ENCODE results near the gene CTSW. TPM values are rescaled to one million over a fixed set of nuclear protein-coding genes. Genes with fewer than 3 reads are reported as not detected.
A peak's percentile ranks its signal among the peaks of the same experiment; 100 is the strongest.
"Not testable (repeated sequence)": the region's sequence is repeated elsewhere in the genome, so short reads cannot be mapped to it uniquely, and the experiment has no call there.

CTSW gene
- total and polyA plus RNA-seq, 4 experiments from 2014 or later, result 30.1 to 107 (median 55.6) TPM

- Mint-ChIP-seq H3K4me3 (no peak overlapping the region), H3K9me3 (no peaks in the 10 kb centered on the region)
These were observed 35.3 kb upstream of the CTSW start for GRCh38 chr11:65844231-65844872.

GRCh38 chr11:65847746-65848145 lies 31.9 kb upstream of the CTSW start:
- H3K27ac Mint-ChIP-seq, result peak overlapping the region in 3 of 7 donors; percentile 8 to 78 (median 61)
- intact Hi-C loops (cut with micrococcal nuclease), result no loop called here

More at GRCh38 chr11:65844231-65844872, 35.3 kb upstream of the CTSW start:
- Mint-ChIP-seq H3K27me3 (no peaks in the 10 kb centered on the region), H3K27ac (no peak overlapping the region), H3K4me1 (no peaks in the 10 kb centered on the region), H3K36me3 (no peaks in the 10 kb centered on the region)
- ChIA-PET POLR2A (ENCODE audit: partially characterized antibody) (no interaction called here), CTCF (ENCODE audit: partially characterized antibody) (interaction anchor here (0.6 to 1.5 kb wide), 5 partner anchors 41 to 178 kb away, joined by 3 to 5 read pairs (median 4); no protein-coding TSS in a partner anchor)
- Histone ChIP-seq H3K36me3 (ENCODE audit: insufficient read depth, low read length) (no peaks in the 10 kb centered on the region), H3K9me3 (ENCODE audit: control insufficient read depth in 1 of 2, low read length in 2 of 2) (no peaks in the 10 kb centered on the region), H3K4me3 (ENCODE audit: low read length in 2 of 2) (no peak overlapping the region), H3K27ac (ENCODE audit: low read depth, low read length) (no peak overlapping the region), H3K27me3 (ENCODE audit: insufficient read depth, low read length) (no peaks in the 10 kb centered on the region), H3K4me1 (ENCODE audit: insufficient read depth, low read length) (no peaks in the 10 kb centered on the region)
- DNase-seq, result no peak
- intact Hi-C loops (cut with micrococcal nuclease), result no loop called here

GRCh38 chr11:65848693-65849092 lies 30.9 kb upstream of the CTSW start:
- Mint-ChIP-seq H3K27ac (peak overlapping the region in 3 of 7 donors; percentile 12 to 60 (median 15)), H3K4me1 (peaks cover 4 to 13% (median 8%) of the 10 kb centered on the region in 4 donors), H3K36me3 (peaks cover 19 to 21% of the 10 kb centered on the region in 2 donors)
- H3K9me3 ChIP-seq (ENCODE audit: control insufficient read depth in 1 of 2, low read length in 2 of 2); H3K4me1 ChIP-seq (ENCODE audit: insufficient read depth, low read length); DNase-seq; H3K27ac ChIP-seq (ENCODE audit: low read depth, low read length); H3K4me3 ChIP-seq (ENCODE audit: low read length in 2 of 2); H3K27me3 Mint-ChIP-seq; intact Hi-C loops (cut with micrococcal nuclease); H3K4me3 Mint-ChIP-seq; H3K9me3 Mint-ChIP-seq; H3K27me3 ChIP-seq (ENCODE audit: insufficient read depth, low read length): not testable (repeated sequence)
- ChIA-PET CTCF (ENCODE audit: partially characterized antibody) (interaction anchor here (0.7 to 1.5 kb wide), 4 partner anchors 11 to 164 kb away, joined by 3 to 4 read pairs (median 3); partner anchors contain the start of genes MUS81 and SNX32), POLR2A (ENCODE audit: partially characterized antibody) (interaction anchor here (1.1 to 2.9 kb wide), 4 partner anchors 8 to 23 kb away, joined by 3 to 10 read pairs (median 4); partner anchors contain the start of genes CFL1 and SNX32)
- peaks cover 24% of the 10 kb centered on the region for H3K36me3 ChIP-seq (ENCODE audit: insufficient read depth, low read length)

More at GRCh38 chr11:65847746-65848145, 31.9 kb upstream of the CTSW start:
- Mint-ChIP-seq H3K4me1 (peaks cover 2 to 6% (median 4%) of the 10 kb centered on the region in 4 donors), H3K9me3 (peaks cover 0 to 5% (median 0%) of the 10 kb centered on the region in 8 donors), H3K27me3 (no peaks in the 10 kb centered on the region), H3K36me3 (peaks cover 13 to 14% of the 10 kb centered on the region in 2 donors), H3K4me3 (no peak overlapping the region)
- Histone ChIP-seq H3K27ac (ENCODE audit: low read depth, low read length) (no peak overlapping the region), H3K4me3 (ENCODE audit: low read length in 2 of 2) (no peak overlapping the region), H3K9me3 (ENCODE audit: control insufficient read depth in 1 of 2, low read length in 2 of 2) (peaks cover 0 to 5% of the 10 kb centered on the region in 2 donors), H3K36me3 (ENCODE audit: insufficient read depth, low read length) (peaks cover 15% of the 10 kb centered on the region), H3K4me1 (ENCODE audit: insufficient read depth, low read length) (no peaks in the 10 kb centered on the region), H3K27me3 (ENCODE audit: insufficient read depth, low read length) (no peaks in the 10 kb centered on the region)
- DNase-seq, result no peak
- CTCF ChIA-PET (ENCODE audit: partially characterized antibody), result interaction anchor here (0.6 to 2.7 kb wide), 5 partner anchors 12 to 142 kb away, joined by 3 to 16 read pairs (median 4); partner anchors contain the start of gene MUS81
- POLR2A ChIA-PET (ENCODE audit: partially characterized antibody), result interaction anchor here (1.1 to 2.9 kb wide), 4 partner anchors 8 to 15 kb away, joined by 4 to 10 read pairs (median 4); partner anchors contain the start of genes CFL1 and SNX32

- no peak for DNase-seq
- no peak overlapping the region for H3K27ac ChIP-seq (ENCODE audit: low read depth, low read length)
- peaks cover 26 to 28% of the 10 kb centered on the region in 2 donors for H3K36me3 Mint-ChIP-seq
- H3K9me3 Mint-ChIP-seq, result peaks cover 0 to 5% (median 0%) of the 10 kb centered on the region in 8 donors
- no peaks in the 10 kb centered on the region for H3K27me3 Mint-ChIP-seq
- H3K9me3 ChIP-seq (ENCODE audit: control insufficient read depth in 1 of 2, low read length in 2 of 2), result peaks cover 0 to 5% of the 10 kb centered on the region in 2 donors
- H3K4me3 Mint-ChIP-seq, result no peak overlapping the region
- peaks cover 6% of the 10 kb centered on the region for H3K4me1 ChIP-seq (ENCODE audit: insufficient read depth, low read length)
- no peaks in the 10 kb centered on the region for H3K27me3 ChIP-seq (ENCODE audit: insufficient read depth, low read length)
- H3K4me3 ChIP-seq (ENCODE audit: low read length in 2 of 2), result no peak overlapping the region
- H3K27ac Mint-ChIP-seq, result peak overlapping the region in 1 of 7 donors; percentile 60
- peaks cover 31% of the 10 kb centered on the region for H3K36me3 ChIP-seq (ENCODE audit: insufficient read depth, low read length)
- ChIA-PET POLR2A (ENCODE audit: partially characterized antibody) (interaction anchor here (1.1 to 6.4 kb wide), 5 partner anchors 9 to 25 kb away, joined by 3 to 30 read pairs (median 4); partner anchors contain the start of genes CFL1 and SNX32), CTCF (ENCODE audit: partially characterized antibody) (interaction anchor here (0.8 to 1.3 kb wide), 6 partner anchors 11 to 80 kb away, joined by 3 to 5 read pairs (median 3); partner anchors contain the start of genes MUS81 and SNX32)
- H3K4me1 Mint-ChIP-seq, result peaks cover 6 to 19% (median 13%) of the 10 kb centered on the region in 4 donors
- intact Hi-C loops (cut with micrococcal nuclease), result no loop called here
These were observed 30.3 kb upstream of the CTSW start for GRCh38 chr11:65849366-65849765.

- intact Hi-C loops (cut with micrococcal nuclease), result loop anchor here (10.0 kb wide), 1 partner anchor 715 kb away; the partner anchor contains the start of gene SYVN1
- Histone ChIP-seq H3K27me3 (ENCODE audit: insufficient read depth, low read length) (no peaks in the 10 kb centered on the region), H3K9me3 (ENCODE audit: control insufficient read depth in 1 of 2, low read length in 2 of 2) (peaks cover 0 to 5% of the 10 kb centered on the region in 2 donors), H3K4me3 (ENCODE audit: low read length in 2 of 2) (no peak overlapping the region), H3K36me3 (ENCODE audit: insufficient read depth, low read length) (peaks cover 35% of the 10 kb centered on the region), H3K4me1 (ENCODE audit: insufficient read depth, low read length) (peaks cover 10% of the 10 kb centered on the region), H3K27ac (ENCODE audit: low read depth, low read length) (no peak overlapping the region)
- Mint-ChIP-seq H3K27ac (peak overlapping the region in 3 of 7 donors; percentile 27 to 60 (median 53)), H3K9me3 (peaks cover 0 to 5% (median 0%) of the 10 kb centered on the region in 8 donors), H3K4me3 (no peak overlapping the region), H3K36me3 (peaks cover 30 to 32% of the 10 kb centered on the region in 2 donors), H3K27me3 (no peaks in the 10 kb centered on the region), H3K4me1 (peaks cover 9 to 24% (median 16%) of the 10 kb centered on the region in 4 donors)
- ChIA-PET POLR2A (ENCODE audit: partially characterized antibody) (interaction anchor here (1.1 to 6.4 kb wide), 6 partner anchors 8 to 38 kb away, joined by 3 to 32 read pairs (median 4); partner anchors contain the start of genes CFL1, MUS81 and SNX32), CTCF (ENCODE audit: partially characterized antibody) (interaction anchor here (0.8 to 1.3 kb wide), 5 partner anchors 10 to 80 kb away, joined by 3 to 5 read pairs (median 3); partner anchors contain the start of gene MUS81)
- DNase-seq, result no peak
These were observed 29.8 kb upstream of the CTSW start for GRCh38 chr11:65849771-65850216.

- intact Hi-C loops (cut with micrococcal nuclease), result loop anchor here (10.0 kb wide), 1 partner anchor 716 kb away; the partner anchor contains the start of gene SYVN1
- H3K4me1 ChIP-seq (ENCODE audit: insufficient read depth, low read length), result peaks cover 17% of the 10 kb centered on the region
- CTCF ChIA-PET (ENCODE audit: partially characterized antibody), result interaction anchor here (0.9 to 2.1 kb wide), 6 partner anchors 12 to 139 kb away, joined by 3 to 6 read pairs (median 3); partner anchors contain the start of gene KAT5
- DNase-seq, result no peak
- H3K36me3 ChIP-seq (ENCODE audit: insufficient read depth, low read length), result peaks cover 41% of the 10 kb centered on the region
- Mint-ChIP-seq H3K4me3 (no peak overlapping the region), H3K4me1 (peaks cover 10 to 30% (median 21%) of the 10 kb centered on the region in 4 donors), H3K9me3 (peaks cover 0 to 5% (median 0%) of the 10 kb centered on the region in 8 donors), H3K36me3 (peaks cover 36% of the 10 kb centered on the region in 2 donors), H3K27ac (peak overlapping the region in 2 of 7 donors; percentile 47 to 60), H3K27me3 (no peaks in the 10 kb centered on the region)
- POLR2A ChIA-PET (ENCODE audit: partially characterized antibody), result interaction anchor here (1.1 to 6.4 kb wide), 7 partner anchors 8 to 197 kb away, joined by 3 to 32 read pairs (median 4); partner anchors contain the start of genes CFL1, MUS81 and SNX32
- no peaks in the 10 kb centered on the region for H3K27me3 ChIP-seq (ENCODE audit: insufficient read depth, low read length)
- H3K4me3 ChIP-seq (ENCODE audit: low read length in 2 of 2), result no peak overlapping the region
- peaks cover 0 to 5% of the 10 kb centered on the region in 2 donors for H3K9me3 ChIP-seq (ENCODE audit: control insufficient read depth in 1 of 2, low read length in 2 of 2)
- H3K27ac ChIP-seq (ENCODE audit: low read depth, low read length), result no peak overlapping the region
These were observed 29.2 kb upstream of the CTSW start for GRCh38 chr11:65850217-65851082.

Measured in CD4-positive, alpha-beta memory T cell (primary cell).